Stimulated activated CD8-positive, alpha-beta memory T cell treated with anti-CD3 and anti-CD28 coated beads, Interleukin-7, amount 100 ng/mL, for 48 hours (primary cell): ENCODE data around the gene STX8.

ENCODE experiments used
- DNase-seq, 2 donors: peaks; one replicate each; pipeline ENCODE4 v3.0.0-alpha.2; 2020; ENCODE audit warnings: low read depth in 1 of 2; ENCODE audit errors: extremely low read depth in 1 of 2

Gene STX8

DNA sequence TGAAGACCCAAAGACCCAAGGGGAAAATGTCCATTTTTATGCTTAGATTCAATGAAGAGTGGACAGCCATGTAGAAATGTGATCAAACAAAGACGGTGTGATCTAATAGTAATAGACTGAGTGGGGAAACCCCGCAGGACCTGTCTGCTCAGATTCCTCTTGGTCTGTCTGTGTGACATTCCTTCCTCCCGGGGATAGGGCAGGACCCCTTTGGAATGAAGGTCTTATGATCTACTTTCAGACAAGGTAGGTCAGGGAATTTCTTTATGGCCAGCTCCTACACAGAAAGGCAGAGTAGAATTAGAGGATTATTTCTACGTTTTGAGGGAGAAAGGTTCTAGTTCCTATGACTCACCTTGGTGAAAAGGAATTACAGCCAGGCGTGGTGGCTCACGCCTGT, 267.6 kb downstream of the STX8 start:
- DNase-seq = no peak

- DNase-seq = no peak
Observed at GRCh38 chr17:9307313-9307998, 268.2 kb downstream of the STX8 start.

DNA sequence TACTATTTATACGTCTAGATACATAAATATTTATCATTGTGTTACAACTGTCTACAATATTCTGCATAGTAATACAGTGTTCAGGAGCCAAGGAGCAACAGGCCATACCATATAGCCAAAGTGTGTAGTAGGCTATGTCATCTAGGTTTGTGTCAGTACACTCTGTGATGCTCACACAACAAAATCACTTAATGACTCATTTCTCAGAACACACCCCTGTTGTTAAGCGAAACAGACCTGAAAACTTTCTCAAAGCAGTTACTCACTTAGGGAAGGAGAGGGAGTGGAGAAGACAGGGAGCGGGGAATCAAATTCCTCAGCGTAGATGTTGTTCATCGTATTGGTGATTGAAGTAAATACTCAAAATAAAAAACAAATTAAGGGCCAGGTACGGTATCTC, 269.5 kb downstream of the STX8 start:
- DNase-seq = no peak

GRCh38 chr17:9299695-9300094, 275.9 kb downstream of the STX8 start:
- DNase-seq = no peak

DNA sequence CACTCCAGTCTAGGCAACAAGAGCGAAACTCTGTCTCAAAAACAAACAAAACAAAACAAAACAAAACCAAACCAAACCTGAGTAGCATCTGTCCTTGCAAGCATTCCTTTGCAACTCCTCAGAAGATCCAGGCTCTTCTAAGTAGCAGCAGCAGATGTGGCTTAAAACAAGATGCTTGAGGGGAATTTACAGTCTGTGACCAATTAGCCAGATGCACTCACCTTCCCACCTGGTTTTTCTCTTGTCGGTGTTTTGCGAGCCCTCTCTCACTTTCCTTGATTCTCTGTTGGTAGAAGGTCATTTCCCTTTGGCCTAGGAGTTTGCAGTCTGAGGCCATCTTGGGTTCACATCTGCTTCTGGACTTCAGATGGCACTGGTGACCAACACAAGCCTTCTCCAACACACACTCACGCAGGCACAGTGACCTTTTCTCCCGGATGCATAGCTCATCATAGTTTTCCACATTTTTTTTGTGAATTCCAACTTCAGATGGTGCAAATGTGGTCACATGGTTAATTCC, 276.8 kb downstream of the STX8 start:
- DNase-seq = no peak

DNA sequence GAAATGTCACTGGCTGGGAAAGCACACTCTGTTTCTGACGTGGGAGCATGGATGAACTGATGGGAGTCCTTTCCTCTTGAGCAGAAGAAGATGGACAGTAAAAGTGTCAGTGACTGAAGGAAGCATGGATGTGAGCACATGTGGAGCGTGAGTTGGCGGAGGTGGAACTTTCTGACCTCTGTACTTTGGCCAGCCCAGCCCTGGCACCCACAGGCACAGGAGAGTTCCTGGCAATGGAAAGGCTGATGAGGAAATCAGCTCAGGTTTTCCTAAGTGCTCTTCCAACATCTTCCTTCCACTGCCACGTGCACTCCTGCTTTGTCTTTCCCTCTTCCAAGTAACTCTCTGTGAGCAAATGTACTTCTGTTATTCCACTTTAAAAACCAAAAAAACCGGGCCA, 277.5 kb downstream of the STX8 start:
- no peak for DNase-seq

- no peak for DNase-seq
Observed at GRCh38 chr17:9294661-9295210, 280.9 kb downstream of the STX8 start.

DNA sequence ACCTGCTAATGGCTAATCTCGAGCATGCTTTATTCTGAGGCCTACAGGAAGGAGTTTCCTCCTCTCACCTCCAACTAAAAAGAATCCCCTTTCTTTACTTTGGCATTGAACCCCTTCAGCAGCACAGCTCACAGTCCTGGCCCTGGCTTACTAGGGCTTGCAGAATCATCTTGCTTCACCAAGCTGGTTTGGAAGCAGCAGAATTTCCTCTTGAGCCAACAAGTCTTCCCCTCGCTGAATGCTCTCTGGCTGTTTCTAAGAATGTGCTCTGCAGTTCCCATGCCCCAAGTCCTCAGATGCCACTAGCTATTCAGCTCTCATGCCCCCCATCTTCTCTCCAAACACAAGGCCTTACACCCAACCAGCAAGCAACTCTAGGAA, 283.1 kb downstream of the STX8 start:
- no peak for DNase-seq

GRCh38 chr17:9291912-9292560, 283.6 kb downstream of the STX8 start:
- DNase-seq = peak in 1 of 2 donors; percentile 29

GRCh38 chr17:9290226-9290613, 285.4 kb downstream of the STX8 start:
- DNase-seq = no peak

- DNase-seq = no peak
Observed at GRCh38 chr17:9287306-9287705, 288.3 kb downstream of the STX8 start.

DNA sequence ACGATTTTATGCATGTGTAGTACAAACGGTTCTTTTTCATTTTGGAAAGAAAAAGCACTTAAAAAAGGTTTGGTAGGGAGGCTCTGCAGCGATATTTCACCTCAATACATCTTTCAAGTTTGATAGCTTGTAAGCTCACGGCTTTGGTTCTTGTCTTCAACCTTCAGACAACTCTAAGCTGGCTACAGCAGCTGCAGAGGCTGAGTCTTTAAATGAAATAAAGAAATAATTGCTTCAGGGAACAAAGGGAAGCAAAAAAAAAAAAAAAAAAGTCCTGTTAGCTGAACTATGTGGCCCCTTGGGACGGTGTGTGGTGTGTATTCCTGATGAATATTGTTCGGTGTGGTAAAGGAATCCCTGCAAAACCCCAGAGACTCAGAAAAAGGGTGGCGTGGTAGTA, 289.2 kb downstream of the STX8 start:
- DNase-seq = no peak

GRCh38 chr17:9285602-9286427, 289.8 kb downstream of the STX8 start:
- DNase-seq = no peak

DNA sequence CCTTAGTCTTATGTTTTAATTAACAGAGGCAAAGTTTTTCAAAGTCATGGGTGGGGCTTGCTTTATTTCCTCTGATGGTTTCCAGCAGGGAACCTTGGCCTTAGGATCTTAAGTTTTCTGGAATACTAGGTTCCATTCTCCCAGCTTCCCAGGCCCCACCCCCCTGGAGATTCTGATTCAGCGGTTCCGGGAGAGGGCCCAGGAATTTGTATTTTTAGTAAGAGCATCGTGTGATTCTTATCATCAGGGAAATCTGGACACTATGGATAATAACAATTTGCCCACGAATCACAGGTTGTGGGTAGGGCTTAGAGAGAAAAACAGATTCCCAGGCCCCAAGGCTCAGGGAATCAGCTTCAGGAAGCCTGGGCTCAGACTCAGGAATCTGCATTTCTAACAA, 290.7 kb downstream of the STX8 start:
- no peak for DNase-seq

- no peak for DNase-seq
Observed at GRCh38 chr17:9283909-9284308, 291.7 kb downstream of the STX8 start.

- DNase-seq = no peak
Observed at GRCh38 chr17:9279893-9280292, 295.7 kb downstream of the STX8 start.

GRCh38 chr17:9274973-9275372, 300.6 kb downstream of the STX8 start:
- DNase-seq = no peak

DNA sequence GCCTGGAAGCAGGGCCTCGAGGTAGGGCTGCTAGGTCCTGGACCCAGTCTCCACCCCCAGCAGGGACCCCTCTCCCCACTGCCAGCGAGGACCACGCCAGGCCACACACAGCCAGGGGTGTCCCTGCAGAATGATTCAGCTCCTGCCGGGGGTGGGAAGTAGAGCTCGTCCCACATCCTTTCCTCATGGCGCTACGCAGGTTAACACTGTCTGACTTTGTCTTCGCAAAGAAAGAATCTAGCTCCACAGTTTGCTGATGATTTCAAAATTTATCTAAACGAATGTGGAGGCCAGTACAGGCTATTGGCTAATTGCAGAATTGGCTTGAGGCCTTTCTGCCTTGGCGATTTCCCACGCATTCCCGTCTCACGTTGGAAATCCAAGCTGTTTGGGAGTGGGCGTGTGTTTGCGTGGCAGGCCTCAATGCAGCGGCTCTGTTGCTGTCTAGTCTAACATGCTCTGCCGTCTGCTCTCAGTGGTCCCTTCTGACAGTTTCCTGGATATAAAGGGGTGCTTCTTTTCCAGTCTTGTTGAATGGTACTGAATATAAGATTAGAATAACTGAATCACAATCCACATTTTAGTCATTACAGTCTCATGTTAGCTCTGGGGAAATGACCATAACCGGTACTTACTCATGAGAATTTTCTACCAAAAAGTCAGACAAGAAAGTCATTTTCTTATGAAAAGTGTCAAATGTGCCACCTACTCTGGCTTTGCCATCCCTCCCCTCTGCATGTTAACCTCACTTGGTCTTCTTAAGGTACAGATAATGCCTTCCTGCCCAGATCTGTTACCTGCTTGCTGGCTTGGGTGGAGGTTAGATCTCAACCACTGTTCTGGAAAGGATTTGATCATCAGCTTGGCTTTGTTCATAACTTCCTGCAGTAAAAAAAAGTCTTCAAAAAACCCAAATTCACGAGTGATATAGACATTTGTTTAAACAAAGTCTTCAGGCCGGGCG, 301.9 kb downstream of the STX8 start:
- DNase-seq = peak in 1 of 2 donors; percentile 49

GRCh38 chr17:9272501-9273200, 303.0 kb downstream of the STX8 start:
- no peak for DNase-seq

DNA sequence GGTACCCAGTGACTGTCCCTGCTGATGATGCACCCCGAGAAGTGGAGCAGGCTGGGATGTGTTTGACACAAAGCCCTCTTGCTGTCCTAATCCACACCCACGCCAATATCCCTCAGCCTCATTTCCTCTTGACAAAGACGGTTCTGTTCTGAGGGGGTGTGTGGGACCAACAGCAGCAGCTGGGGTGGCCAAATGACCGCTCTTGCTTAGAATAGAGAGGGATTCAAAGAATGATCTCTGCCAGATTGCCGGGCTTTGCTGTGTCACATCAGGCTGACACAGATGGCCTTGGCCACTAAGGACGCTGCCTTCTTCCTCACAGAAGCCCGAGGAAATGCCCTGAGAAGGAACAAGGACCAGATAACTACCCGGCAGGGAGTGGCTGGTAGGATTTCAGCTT, 303.6 kb downstream of the STX8 start:
- no peak for DNase-seq
